ENCODE measurements around the gene DMPK. TPM values are rescaled to one million over a fixed set of nuclear protein-coding genes. Genes with fewer than 3 reads are reported as not detected.

The DMPK gene
- total RNA-seq, 6 experiments from 2014 or later, result 85.5 to 144 (median 102) TPM

DNA sequence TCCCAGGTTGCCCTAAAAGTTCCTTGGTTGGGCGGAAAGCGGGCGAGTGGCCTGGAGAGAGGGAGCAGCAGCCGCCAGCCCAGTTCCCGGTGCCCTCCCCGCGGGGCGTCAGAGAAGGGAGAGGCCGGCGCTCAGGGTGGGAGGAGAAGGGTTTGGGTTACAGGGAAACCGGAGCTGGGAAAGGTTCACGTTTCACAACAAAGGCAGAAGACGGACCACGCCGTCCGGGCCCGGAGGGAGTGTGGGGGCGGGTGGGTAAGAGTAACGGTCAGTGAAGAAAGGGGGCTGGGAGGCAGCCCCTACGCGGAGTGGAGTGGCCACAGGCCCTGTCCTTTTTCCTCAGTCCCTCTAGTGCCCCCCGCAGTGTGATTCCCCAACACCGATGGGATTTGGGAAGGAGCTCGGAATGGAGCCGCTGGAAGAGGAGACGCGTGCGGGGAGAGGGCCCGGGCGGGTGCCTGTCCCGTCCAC is 14.8 kb downstream of the DMPK start:
- Mint-ChIP-seq H3K4me1 (ENCODE audit: low read depth) (peaks cover 22% of the 10 kb centered on the region), H3K4me3 (peak overlapping the region; percentile 90), H3K9me3 (no peaks in the 10 kb centered on the region), H3K27me3 (ENCODE audit: insufficient read depth) (peaks cover 26% of the 10 kb centered on the region), H3K27ac (peak overlapping the region; percentile 90), H3K36me3 (ENCODE audit: low read depth) (peaks cover 10% of the 10 kb centered on the region)
- TF ChIP-seq, protein P1, sequence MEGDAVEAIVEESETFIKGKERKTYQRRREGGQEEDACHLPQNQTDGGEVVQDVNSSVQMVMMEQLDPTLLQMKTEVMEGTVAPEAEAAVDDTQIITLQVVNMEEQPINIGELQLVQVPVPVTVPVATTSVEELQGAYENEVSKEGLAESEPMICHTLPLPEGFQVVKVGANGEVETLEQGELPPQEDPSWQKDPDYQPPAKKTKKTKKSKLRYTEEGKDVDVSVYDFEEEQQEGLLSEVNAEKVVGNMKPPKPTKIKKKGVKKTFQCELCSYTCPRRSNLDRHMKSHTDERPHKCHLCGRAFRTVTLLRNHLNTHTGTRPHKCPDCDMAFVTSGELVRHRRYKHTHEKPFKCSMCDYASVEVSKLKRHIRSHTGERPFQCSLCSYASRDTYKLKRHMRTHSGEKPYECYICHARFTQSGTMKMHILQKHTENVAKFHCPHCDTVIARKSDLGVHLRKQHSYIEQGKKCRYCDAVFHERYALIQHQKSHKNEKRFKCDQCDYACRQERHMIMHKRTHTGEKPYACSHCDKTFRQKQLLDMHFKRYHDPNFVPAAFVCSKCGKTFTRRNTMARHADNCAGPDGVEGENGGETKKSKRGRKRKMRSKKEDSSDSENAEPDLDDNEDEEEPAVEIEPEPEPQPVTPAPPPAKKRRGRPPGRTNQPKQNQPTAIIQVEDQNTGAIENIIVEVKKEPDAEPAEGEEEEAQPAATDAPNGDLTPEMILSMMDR (IDR thresholded peaks at IDR 0.05), result no peak
- DNase-seq, result peak; percentile 80

DNA sequence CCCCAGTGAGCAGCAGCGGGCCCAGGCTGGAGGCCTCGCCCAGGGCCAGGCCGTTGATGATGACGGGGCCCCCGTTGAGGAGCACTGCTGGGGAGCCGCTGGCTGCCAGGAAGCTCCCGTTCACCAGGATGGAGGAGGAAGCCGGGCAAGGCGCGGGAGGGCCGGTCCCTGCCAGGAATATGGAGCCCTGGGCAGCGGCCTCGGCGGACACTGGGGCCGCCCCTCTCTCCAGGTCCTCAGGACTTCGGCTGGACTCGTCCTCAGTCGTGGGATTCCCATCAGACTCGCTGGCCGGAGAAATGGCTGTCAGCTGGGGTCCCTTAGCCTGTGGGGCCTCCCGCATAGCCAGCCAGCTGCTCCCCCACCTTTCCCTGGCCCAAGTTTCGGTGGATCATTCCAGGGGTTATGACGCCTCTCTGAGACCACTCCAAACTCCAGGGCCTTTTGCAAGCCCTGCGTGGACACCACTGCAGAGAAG is 15.4 kb downstream of the DMPK start:
- Mint-ChIP-seq H3K9me3 (no peaks in the 10 kb centered on the region), H3K27ac (peak overlapping the region; percentile 90), H3K27me3 (ENCODE audit: insufficient read depth) (peaks cover 26% of the 10 kb centered on the region), H3K4me3 (peak overlapping the region; percentile 90), H3K4me1 (ENCODE audit: low read depth) (peaks cover 22% of the 10 kb centered on the region), H3K36me3 (ENCODE audit: low read depth) (peaks cover 5% of the 10 kb centered on the region; the same call in 1 of the 2 replicates)
- TF ChIP-seq, protein P1 (IDR thresholded peaks at IDR 0.05), result no peak
- DNase-seq, result peak; percentile 17

DNA sequence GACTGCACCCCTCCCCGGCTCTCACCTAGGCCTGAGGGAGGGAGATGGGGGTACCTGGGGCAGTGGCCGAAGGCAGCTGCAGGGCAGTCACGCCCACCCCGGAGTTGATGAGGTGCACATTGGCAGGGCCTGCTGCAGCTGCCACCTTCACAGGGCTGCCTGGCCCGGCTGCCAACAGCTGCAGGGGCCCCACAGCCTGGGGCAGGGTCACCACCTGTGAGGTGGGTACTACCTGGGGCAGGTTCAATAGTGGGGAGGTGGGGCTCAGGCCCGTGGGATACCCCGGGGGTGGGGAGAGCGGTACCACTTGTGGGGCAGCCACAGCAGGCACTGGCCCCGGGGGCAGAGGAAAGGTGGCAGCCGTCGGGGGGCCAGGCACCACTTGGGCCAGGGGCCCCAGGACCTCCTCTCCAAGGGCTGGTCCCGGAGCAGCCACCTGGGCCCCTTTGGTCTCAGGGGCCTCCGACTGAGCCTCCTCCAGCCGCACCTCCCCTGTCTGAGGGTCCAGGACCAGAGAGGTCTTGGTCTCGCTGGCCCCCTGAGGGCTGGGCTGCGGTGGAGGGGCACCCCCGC is 15.9 kb downstream of the DMPK start:
- peaks cover 22% of the 10 kb centered on the region for H3K4me1 Mint-ChIP-seq (ENCODE audit: low read depth)
- peak overlapping the region; percentile 90 for H3K4me3 Mint-ChIP-seq
- H3K27me3 Mint-ChIP-seq (ENCODE audit: insufficient read depth), result peaks cover 23% of the 10 kb centered on the region
- DNase-seq, result no peak
- peaks cover 5% of the 10 kb centered on the region; the same call in 1 of the 2 replicates for H3K36me3 Mint-ChIP-seq (ENCODE audit: low read depth)
- H3K9me3 Mint-ChIP-seq, result no peaks in the 10 kb centered on the region
- TF ChIP-seq, protein P1 (IDR thresholded peaks at IDR 0.05), result no peak
- peak overlapping the region; percentile 90; the same call in 1 of the 2 replicates for H3K27ac Mint-ChIP-seq

DNA sequence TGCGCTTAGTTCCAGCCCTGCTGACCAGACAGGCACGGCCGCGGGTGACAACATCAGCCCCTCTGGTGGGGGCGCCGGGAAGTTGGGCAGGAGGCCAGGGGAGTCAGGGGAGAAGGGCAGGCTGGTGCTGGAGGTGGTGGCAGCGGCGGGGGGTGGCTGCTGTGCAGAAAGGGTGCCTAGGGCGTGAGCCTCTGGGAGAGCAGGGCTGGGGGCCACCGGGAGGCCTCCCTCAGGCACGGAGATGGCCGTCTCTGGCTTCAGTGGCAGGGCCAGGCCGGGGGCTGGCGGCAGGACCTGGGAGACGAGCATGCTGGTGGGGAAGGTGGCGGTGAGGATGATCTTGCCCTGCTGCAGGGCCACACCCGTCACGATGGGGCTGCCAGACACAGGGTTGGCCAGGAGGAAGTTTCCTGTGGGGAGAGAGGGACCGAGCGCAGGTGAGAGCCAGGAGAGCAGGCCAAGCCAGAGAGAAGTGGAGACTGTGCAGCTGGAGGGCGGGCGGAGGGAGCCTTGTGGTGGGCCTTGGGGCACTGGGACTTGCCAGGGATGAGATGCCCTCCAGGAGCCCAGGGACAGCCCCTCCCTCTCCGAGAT is 16.5 kb downstream of the DMPK start:
- no peaks in the 10 kb centered on the region for H3K36me3 Mint-ChIP-seq (ENCODE audit: low read depth)
- no peaks in the 10 kb centered on the region for H3K9me3 Mint-ChIP-seq
- H3K4me1 Mint-ChIP-seq (ENCODE audit: low read depth), result peaks cover 17% of the 10 kb centered on the region
- H3K27ac Mint-ChIP-seq, result 0 out of 2 replicates have a peak overlapping the region, but pooled peaks have one; percentile 21
- 0 out of 2 replicates have a peak overlapping the region, but pooled peaks have one; percentile 34 for H3K4me3 Mint-ChIP-seq
- peaks cover 19% of the 10 kb centered on the region for H3K27me3 Mint-ChIP-seq (ENCODE audit: insufficient read depth)
- TF ChIP-seq, protein P1 (IDR thresholded peaks at IDR 0.05), result no peak
- DNase-seq, result no peak

DNA sequence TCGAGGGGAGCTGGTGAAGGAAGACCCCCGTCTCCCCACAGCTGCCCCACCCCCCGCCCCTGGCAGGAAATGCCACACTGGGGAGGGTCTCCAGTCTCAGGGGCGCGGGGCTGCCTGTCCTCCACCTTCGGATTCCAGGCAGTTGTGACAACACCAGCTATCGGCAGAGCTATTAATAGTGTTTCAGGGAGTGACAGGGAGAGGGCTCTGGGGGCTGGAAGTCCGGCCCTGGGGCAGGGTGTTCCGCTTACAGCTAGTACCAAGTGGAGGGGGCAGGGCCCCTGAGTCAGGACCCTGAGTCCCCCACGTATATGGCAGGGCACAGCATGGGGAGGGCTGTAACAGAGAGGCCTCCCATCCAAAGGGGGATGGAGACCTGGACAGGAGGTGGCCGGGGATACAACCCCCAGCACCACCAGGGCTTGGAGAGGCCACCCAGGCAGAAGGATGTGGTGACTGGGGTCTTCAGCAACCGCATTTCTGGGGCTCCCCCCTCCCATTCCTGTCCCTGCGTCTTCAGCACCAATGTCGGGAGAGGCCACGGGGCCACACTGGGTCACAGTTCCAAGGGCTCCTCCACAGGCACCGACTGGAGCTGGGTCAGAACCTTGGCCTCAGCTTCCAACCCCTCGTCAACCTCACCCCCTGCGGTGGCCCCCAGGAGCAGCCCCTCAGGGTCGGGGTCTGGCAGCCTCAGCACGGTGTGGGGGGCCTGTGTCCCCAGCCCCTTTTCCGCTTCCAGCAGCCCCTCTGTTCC is 17.2 kb downstream of the DMPK start:
- TF ChIP-seq, protein P1 (IDR thresholded peaks at IDR 0.05), result no peak
- Mint-ChIP-seq H3K36me3 (ENCODE audit: low read depth) (no peaks in the 10 kb centered on the region), H3K4me3 (no peak overlapping the region), H3K9me3 (no peaks in the 10 kb centered on the region), H3K27ac (no peak overlapping the region), H3K27me3 (ENCODE audit: insufficient read depth) (peaks cover 21% of the 10 kb centered on the region), H3K4me1 (ENCODE audit: low read depth) (peaks cover 12% of the 10 kb centered on the region)
- DNase-seq, result no peak

All from HFFc6 (cell line).